HG03432 (cell line): ENCODE data around the gene GALNT1.

Experiments used
- ATAC-seq: cut with Tn5 transposase; IDR thresholded peaks from one replicate; pipeline ENCODE4 v1.9.1; 2021; ENCODE audit warnings: mild to moderate bottlenecking, moderate library complexity; ENCODE audit not compliant: unreplicated experiment

Gene GALNT1

GRCh38 chr18:35749701-35750100, 168.2 kb downstream of the GALNT1 start:
- ATAC-seq: no peak

GRCh38 chr18:35750929-35751328, 169.4 kb downstream of the GALNT1 start:
- no peak for ATAC-seq

GRCh38 chr18:35753306-35753910, 171.9 kb downstream of the GALNT1 start:
- ATAC-seq: no peak

GRCh38 chr18:35754464-35754863, 172.9 kb downstream of the GALNT1 start:
- no peak for ATAC-seq

- no peak for ATAC-seq
These were observed 173.8 kb downstream of the GALNT1 start for GRCh38 chr18:35755369-35755768.

GRCh38 chr18:35756506-35757117, 175.1 kb downstream of the GALNT1 start:
- ATAC-seq: peak; percentile 60
